Brain pericyte (primary cell): ENCODE data around the gene HTT-AS.
"Not testable (repeated sequence)": the region's sequence is repeated elsewhere in the genome, so short reads cannot be mapped to it uniquely, and the experiment has no call there.

Experiments
- DNase-seq: peaks from one replicate; pipeline ENCODE4 v3.0.0-alpha.2; 2012; ENCODE audit warnings: low read depth, low spot score

Gene HTT-AS

GRCh38 chr4:3074078-3074845 is at the start of gene HTT-AS, which contains the start of gene HTT:
TSS of gene HTT-AS (minus strand) at chr4:3074538.
TSS of gene HTT (plus strand) at chr4:3074681. CDS start at chr4:3074826, 145 bp downstream.
- peak; percentile 91 for DNase-seq

- no peak for DNase-seq
Measured at GRCh38 chr4:3123181-3123671, 48.9 kb upstream of the HTT-AS start.

- DNase-seq: no peak
Measured at GRCh38 chr4:3122081-3122563, 47.8 kb upstream of the HTT-AS start.

- no peak for DNase-seq
Measured at GRCh38 chr4:3121596-3121995, 47.3 kb upstream of the HTT-AS start.

DNA sequence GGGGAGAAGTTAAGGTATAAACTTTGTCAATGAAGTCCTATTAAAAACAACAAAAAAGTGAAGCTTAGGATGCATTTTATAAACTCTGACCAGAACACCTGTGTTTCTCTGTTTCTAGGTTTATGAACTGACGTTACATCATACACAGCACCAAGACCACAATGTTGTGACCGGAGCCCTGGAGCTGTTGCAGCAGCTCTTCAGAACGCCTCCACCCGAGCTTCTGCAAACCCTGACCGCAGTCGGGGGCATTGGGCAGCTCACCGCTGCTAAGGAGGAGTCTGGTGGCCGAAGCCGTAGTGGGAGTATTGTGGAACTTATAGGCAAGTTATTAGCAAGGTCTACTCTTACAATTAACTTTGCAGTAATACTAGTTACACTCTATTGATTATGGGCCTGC is 46.8 kb upstream of the HTT-AS start:
- no peak for DNase-seq

- DNase-seq: no peak
Measured at GRCh38 chr4:3119464-3119863, 45.1 kb upstream of the HTT-AS start.

DNA sequence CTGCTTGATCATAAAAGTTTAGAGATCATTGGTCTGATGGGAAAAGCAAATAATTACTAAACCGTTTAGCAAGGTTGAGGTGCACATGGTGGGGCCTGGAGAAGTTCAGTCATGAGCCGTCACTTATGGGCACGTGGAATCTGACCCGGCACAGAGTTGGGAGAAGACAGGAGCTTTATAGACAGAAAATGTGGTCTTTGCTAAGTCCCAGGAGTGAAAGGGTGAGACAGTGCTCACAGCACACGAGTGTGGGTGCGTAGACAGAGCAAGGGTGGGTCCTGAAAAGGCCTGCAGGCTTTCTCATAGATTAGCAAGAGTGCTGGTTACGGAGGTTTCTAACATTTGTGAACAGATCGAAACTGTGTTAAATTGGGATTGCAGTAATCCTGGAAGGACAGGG is 44.0 kb upstream of the HTT-AS start:
- no peak for DNase-seq

DNA sequence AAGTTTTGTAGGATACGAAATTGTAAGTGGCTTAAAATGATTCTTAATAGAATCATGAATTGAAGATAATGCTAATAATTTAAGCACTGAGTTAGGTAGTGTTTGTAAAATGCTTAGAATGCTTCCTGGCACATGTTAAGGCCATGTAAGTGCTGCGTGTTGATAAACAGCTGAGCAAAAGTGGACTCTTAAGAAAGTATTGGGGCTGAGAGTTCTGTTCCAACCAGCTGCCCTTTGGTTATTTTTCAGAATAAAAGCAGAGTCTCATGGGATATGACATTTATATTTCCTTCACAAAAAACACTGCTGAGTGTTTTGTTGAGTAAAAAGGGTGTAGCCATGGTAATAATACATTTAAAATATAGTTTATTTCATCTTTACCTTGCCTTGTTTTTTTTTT is 42.6 kb upstream of the HTT-AS start:
- DNase-seq: no peak

GRCh38 chr4:3115637-3116270 is 41.4 kb upstream of the HTT-AS start:
- no peak for DNase-seq

GRCh38 chr4:3114377-3114776 is 40.0 kb upstream of the HTT-AS start:
- DNase-seq: no peak

- no peak for DNase-seq
Measured at GRCh38 chr4:3112609-3113469, 38.5 kb upstream of the HTT-AS start.

- no peak for DNase-seq
Measured at GRCh38 chr4:3112201-3112600, 37.9 kb upstream of the HTT-AS start.

- DNase-seq: no peak
Measured at GRCh38 chr4:3111461-3111860, 37.1 kb upstream of the HTT-AS start.

DNA sequence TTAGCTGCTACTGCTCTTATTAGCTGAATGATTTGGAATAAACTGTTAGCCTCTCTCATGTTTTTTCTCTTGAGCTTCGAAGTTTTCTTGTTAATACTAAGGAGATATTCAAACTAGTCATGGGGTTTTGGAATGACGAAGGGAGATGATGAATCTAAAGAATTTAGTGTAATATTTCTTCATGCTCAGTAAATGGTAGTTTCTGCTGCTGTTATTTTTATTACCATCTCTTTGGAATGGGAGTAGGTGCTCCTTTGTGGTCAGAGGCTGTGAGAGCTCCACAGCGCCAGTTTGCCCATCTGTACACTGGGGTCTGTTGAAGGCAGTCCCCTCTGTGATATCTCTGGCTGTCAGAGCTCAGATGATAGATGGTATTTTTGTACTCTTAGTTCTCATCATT is 33.9 kb upstream of the HTT-AS start:
- DNase-seq: no peak

GRCh38 chr4:3107691-3108121 is 33.4 kb upstream of the HTT-AS start:
- DNase-seq: no peak

GRCh38 chr4:3107271-3107670 is 32.9 kb upstream of the HTT-AS start:
- DNase-seq: no peak

DNA sequence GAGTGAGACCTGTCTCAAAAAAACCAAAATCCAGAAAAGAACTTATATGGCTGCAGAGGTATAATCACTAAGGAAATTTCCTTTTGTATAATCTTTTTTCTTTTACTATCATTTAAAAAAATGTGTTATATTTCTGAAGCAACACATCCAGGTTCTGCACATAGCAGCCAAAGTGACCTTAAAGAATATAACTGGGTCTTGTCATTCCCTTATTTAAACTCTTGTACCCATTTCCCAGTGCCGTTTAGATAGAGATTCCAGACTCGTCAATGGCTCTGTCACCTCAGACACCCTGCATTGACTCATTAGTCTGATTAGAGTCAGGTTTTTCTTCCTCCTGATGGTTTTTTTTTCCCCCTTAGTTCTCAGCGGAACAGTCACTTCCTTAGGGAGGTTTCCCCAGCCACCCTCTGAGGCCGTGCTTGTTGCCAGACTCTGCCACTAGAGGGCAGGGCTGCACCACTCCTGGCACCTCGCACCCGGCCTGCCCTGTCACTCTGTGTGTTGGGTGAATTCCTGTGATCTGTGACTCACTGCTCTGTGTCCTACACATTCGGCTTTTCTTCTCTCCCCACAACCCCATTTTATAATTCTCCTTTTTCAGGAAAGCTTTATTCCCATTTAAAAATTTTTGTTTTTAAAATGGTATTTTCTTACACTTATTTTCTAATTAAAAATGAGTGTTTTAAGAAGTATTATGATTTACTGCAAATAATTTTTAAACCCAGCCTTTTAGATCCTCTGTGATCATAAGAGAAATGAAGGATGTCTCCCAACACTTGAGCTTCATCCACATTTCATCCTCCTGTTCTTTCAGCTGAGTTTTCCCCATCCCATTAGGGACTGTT is 32.2 kb upstream of the HTT-AS start:
- peak; percentile 46 for DNase-seq

GRCh38 chr4:3098346-3098745 is 24.0 kb upstream of the HTT-AS start:
- DNase-seq: no peak

DNA sequence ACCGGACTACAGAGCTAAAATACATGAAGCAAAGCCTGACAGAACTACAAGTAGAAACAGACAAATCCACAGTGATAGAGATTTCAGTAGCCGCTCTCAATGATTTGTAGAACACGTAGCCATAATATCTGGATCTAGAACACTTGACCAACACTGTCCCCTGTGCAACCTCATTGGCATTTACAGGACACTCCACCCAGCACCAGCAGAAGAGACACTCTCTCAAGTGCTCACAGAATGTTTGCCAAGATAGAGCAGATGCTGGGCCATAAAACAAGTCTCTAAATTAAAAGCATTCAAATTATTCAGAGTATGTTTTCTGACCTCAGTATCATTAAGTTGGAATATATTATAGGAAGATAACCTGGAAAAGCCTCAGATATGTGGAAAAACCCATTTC is 21.9 kb upstream of the HTT-AS start:
- DNase-seq: no peak

- not testable (repeated sequence) for DNase-seq
Measured at GRCh38 chr4:3094701-3095100, 20.4 kb upstream of the HTT-AS start.

DNA sequence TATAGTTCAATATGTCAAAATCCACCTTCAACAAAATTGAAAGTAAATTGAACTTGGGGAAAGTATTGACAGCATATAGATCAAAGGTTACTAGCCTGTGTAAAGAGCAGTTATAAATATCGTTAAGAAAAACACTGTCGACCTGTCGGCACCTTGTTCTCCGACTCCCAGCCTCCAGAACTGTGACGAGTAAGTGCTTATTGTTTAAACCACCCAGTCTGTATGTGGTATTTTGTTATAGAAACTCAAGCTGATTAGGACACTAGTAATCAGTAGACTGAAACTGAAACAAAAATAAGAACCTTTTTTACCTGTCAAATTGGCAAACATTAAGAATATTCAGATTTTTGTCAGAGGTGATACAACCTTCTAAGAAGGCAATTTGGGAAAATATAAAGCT is 17.1 kb upstream of the HTT-AS start:
- no peak for DNase-seq
